HAP-1 (cell line): ENCODE results near the gene SEC22B.
"Not testable (repeated sequence)": the region's sequence is repeated elsewhere in the genome, so short reads cannot be mapped to it uniquely, and the experiment has no call there.

Experiments used
- DNase-seq, 2 experiments: peaks; one replicate each; pipeline ENCODE4 v3.0.0-alpha.2; 2016 to 2020; ENCODE audit warnings: low spot score in 2 of 2
- H3K27me3 ChIP-seq: fragments of 250-450 bp; sonication (Bioruptor Pico); 2 replicates; pipeline ENCODE4 v1.5.1; 2020; ENCODE audit warnings: low read depth, mild to moderate bottlenecking, moderate library complexity
- H3K36me3 ChIP-seq: fragments of 250-450 bp; sonication (Bioruptor Pico); replicated peaks from 2 replicates; pipeline ENCODE4 v1.5.1; 2020; ENCODE audit warnings: mild to moderate bottlenecking
- H3K4me1 ChIP-seq: fragments of 250-450 bp; sonication (Bioruptor Pico); 2 replicates; pipeline ENCODE4 v1.5.1; 2020; ENCODE audit warnings: mild to moderate bottlenecking
- H3K4me3 ChIP-seq: fragments of 250-450 bp; sonication (Bioruptor Pico); 2 replicates; pipeline ENCODE4 v1.5.1; 2020; ENCODE audit warnings: mild to moderate bottlenecking, moderate library complexity
- H3K9me3 ChIP-seq: fragments of 250-450 bp; sonication (Bioruptor Pico); 2 replicates; pipeline ENCODE4 v1.5.1; 2020; ENCODE audit warnings: mild to moderate bottlenecking, moderate library complexity
- in situ Hi-C: fragments of 300-500 bp; cut with MboI; formaldehyde crosslinking; loops from 3 replicates; pipeline ENCODE4 v1.14.3; 2020; ENCODE audit warnings: low sequenced_read_pairs, inconsistent platforms, mixed read lengths

Gene SEC22B

DNA sequence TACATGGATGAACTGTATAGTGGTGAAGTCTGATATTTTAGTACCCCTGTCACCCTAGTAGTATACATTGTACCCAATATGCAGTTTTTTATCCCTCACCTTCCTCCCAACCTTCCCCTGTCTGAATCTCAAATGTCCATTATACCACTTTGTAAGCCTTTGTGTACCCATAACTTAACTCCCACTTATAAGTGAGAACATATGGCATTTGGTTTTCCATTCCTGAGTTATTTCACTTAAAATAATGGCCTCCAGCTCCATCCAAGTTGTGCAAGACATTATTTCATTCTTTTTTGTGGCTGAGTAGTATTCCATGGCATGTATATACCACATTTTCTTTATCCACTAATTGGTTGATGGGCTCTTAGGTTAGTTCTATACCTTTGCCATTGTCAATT lies 42.4 kb downstream of the SEC22B start:
- H3K36me3 ChIP-seq, DNase-seq, in situ Hi-C loops, H3K27me3 ChIP-seq, H3K4me1 ChIP-seq, H3K9me3 ChIP-seq, H3K4me3 ChIP-seq: not testable (repeated sequence)

DNA sequence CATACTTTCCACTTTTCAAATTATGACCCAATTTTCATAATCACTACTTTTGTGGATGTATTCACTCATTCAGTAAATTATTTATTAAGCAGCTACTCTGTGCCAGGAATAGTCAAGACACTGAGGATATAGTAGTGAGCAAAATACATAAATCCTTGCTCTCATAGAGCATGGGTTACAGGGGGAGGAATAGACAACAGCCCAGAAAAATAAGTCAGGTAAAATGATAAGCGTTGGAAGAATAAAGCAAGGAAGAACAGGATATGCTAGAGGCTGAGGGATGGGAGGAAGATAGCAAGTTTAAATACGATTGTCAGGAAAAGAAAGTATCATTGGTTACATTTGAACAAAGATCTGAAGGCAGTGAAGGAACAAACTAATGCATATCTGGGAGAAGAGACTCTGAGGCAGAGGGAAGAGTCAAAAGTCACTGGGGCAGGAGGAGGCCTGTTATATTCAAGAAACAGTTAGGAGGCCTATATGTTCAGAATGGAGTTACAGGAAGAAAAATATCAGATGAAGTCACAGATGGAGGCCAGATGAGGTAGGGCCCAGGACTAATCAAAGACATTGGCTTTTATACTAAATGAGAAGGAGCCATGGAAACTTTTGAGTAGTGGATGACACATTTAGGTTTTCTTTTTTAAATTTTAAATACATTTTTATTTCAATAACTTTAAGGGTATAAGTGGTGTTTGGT lies 42.9 kb downstream of the SEC22B start:
- in situ Hi-C loops: no loop called here
- H3K27me3 ChIP-seq: no peaks in the 10 kb centered on the region
- no peak overlapping the region for H3K4me3 ChIP-seq
- no peaks in the 10 kb centered on the region for H3K36me3 ChIP-seq
- H3K4me1 ChIP-seq: no peaks in the 10 kb centered on the region
- H3K9me3 ChIP-seq: no peaks in the 10 kb centered on the region
- no peak for DNase-seq

GRCh38 chr1:120132406-120132763 lies 43.9 kb downstream of the SEC22B start:
- H3K4me1 ChIP-seq, DNase-seq, H3K9me3 ChIP-seq, H3K4me3 ChIP-seq, H3K36me3 ChIP-seq, in situ Hi-C loops, H3K27me3 ChIP-seq: not testable (repeated sequence)

GRCh38 chr1:120131611-120132405 lies 44.5 kb downstream of the SEC22B start:
- H3K27me3 ChIP-seq, H3K9me3 ChIP-seq, H3K4me3 ChIP-seq, H3K36me3 ChIP-seq, in situ Hi-C loops, H3K4me1 ChIP-seq: not testable (repeated sequence)
- peak in 1 of 2 experiments; percentile 12 for DNase-seq

GRCh38 chr1:120127921-120128320 lies 48.4 kb downstream of the SEC22B start:
- H3K36me3 ChIP-seq, H3K27me3 ChIP-seq, DNase-seq, in situ Hi-C loops, H3K4me1 ChIP-seq, H3K9me3 ChIP-seq, H3K4me3 ChIP-seq: not testable (repeated sequence)

DNA sequence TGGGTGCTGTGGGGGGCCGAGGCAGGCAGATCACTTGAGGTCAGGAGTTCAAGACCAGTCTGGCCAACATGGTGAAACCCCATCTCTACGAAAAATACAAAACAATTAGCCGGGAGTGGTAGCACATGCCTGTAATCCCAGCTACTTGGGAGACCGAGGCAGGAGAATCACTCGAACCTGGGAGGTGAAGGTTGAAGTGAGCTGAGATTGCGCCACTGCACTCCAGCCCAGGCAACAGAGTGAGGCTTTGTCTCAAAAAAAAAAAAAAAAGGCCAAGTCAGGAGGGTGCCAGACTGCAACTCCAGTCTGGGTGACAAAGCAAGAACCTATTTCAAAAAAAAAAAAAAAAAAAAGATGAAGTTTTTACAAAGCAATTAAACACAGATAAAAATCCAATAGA lies 50.1 kb downstream of the SEC22B start:
- H3K36me3 ChIP-seq, H3K9me3 ChIP-seq, H3K4me1 ChIP-seq, H3K4me3 ChIP-seq, DNase-seq, in situ Hi-C loops, H3K27me3 ChIP-seq: not testable (repeated sequence)

GRCh38 chr1:120124628-120125027 lies 51.7 kb downstream of the SEC22B start:
- H3K4me3 ChIP-seq, H3K36me3 ChIP-seq, H3K27me3 ChIP-seq, H3K4me1 ChIP-seq, in situ Hi-C loops, DNase-seq, H3K9me3 ChIP-seq: not testable (repeated sequence)

- DNase-seq, H3K36me3 ChIP-seq, in situ Hi-C loops, H3K4me3 ChIP-seq, H3K27me3 ChIP-seq, H3K9me3 ChIP-seq, H3K4me1 ChIP-seq: not testable (repeated sequence)
Observed at GRCh38 chr1:120123813-120124510, 52.4 kb downstream of the SEC22B start.

DNA sequence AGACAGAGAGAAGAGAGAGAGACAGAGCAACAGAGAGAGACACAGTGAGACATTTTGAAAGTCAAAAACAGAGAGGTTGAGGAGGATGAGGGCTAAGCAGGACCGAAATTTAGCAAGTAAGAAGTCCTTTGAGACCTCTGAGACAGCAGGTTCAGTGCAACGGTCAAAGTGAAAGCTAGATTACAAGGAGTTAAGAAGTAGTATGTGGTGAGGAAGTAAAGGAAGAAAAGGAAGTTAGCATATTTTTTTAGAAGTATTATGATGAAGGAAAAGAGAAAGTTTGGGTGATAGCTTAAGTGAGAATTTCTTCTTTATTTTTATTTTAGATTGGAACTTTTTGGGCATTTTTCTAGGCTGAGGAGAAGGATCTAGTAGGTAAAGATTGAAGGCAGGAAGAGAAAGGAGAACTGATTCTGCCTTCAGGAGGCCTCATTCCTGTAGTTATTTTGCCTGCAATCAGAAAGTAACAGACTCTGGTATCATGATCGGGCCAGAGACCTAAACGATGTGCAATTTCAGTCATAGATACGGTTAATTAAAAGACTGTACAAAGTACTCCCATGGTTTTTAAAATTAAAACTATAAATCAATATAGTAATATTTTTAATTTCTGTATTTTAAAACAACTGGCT lies 53.9 kb downstream of the SEC22B start:
- H3K36me3 ChIP-seq, H3K9me3 ChIP-seq, in situ Hi-C loops, H3K4me3 ChIP-seq, DNase-seq, H3K27me3 ChIP-seq, H3K4me1 ChIP-seq: not testable (repeated sequence)

DNA sequence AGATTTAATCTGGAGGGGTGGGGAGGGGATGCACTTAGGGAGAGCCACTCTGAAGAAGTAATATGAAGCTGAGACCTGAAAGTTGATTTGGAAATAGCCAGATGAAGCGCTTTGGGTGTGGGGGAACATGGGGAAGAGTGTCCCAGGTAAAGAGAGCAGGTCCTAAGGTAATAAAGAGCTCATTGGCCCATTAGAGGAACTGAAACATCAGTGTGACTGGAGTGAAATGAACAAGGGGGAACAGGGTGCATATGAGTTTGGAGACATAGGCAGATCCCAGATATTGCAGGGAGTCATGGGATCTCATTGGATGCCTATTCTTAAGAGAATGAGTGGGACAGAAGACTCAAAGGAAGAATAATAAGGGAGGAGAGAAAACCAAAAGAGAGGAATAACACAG lies 54.5 kb downstream of the SEC22B start:
- in situ Hi-C loops, H3K36me3 ChIP-seq, H3K4me1 ChIP-seq: not testable (repeated sequence)

DNA sequence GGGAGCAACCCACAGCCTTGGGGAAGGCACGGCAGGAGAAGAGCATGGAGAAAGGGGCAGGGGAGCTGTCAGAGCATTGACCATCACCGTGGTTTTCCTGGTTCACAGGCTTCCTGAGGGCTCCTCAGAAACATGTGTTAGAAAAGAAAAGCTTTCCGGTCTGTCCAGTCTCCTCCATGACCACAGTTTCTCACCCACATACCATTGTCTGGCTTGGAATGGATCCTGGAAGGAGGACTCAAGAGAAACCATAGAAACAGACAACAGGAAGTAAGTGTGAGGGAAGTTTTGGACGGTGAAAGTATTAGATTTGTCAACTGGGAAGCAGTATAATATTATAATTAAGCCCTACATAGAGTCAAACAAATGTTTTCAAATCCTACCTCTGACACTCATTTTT lies 55.8 kb downstream of the SEC22B start:
- H3K4me1 ChIP-seq, H3K9me3 ChIP-seq, DNase-seq, H3K27me3 ChIP-seq, H3K36me3 ChIP-seq, in situ Hi-C loops, H3K4me3 ChIP-seq: not testable (repeated sequence)

More for the DNA sequence above, 54.5 kb downstream of the SEC22B start:
- not testable (repeated sequence) for H3K4me3 ChIP-seq, DNase-seq, H3K27me3 ChIP-seq, H3K9me3 ChIP-seq

DNA sequence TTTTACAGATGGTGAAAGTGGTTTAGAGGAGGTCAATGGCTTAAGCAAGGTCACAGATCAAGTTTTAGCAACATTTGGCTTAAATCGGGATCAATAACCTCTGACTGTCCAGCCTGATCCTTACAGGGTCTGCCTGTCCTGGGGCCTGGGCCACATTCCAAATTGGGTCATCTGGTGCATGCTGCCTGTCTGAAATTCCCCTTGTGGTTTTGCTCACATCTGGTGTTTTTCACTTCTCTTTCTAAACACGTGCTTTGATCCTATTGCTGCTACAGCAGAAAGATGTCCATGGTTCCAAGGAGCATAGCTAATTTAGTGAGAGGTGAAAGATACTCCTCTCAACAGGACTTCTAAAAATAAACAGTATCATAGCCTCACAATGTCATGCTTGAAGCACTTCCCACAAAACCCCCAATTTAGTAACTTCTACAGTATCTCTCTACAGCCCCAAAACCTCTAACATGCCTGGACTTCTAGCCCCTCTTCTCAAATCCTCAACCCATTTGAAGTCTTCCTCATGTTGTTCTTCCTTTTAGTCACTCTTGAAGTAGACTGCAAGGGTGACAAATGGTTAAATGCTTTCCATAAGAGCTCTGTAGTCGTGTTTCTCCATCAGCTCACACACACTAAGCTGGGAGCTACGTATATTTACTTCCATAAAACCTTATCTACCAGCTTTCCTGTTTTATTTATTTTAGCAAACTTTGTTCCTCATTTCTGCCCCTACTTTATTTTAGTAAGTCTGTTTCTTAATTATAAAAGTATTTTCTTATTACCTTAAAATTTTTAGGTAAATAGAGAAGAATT lies 58.7 kb downstream of the SEC22B start:
- H3K9me3 ChIP-seq, H3K4me3 ChIP-seq, DNase-seq, H3K36me3 ChIP-seq, H3K27me3 ChIP-seq, H3K4me1 ChIP-seq, in situ Hi-C loops: not testable (repeated sequence)

GRCh38 chr1:120116094-120116493 lies 60.2 kb downstream of the SEC22B start:
- DNase-seq, H3K9me3 ChIP-seq, H3K27me3 ChIP-seq, H3K4me1 ChIP-seq, H3K36me3 ChIP-seq, H3K4me3 ChIP-seq, in situ Hi-C loops: not testable (repeated sequence)
